Measurements from ENCODE around the gene SPATA9.

SPATA9 gene

DNA sequence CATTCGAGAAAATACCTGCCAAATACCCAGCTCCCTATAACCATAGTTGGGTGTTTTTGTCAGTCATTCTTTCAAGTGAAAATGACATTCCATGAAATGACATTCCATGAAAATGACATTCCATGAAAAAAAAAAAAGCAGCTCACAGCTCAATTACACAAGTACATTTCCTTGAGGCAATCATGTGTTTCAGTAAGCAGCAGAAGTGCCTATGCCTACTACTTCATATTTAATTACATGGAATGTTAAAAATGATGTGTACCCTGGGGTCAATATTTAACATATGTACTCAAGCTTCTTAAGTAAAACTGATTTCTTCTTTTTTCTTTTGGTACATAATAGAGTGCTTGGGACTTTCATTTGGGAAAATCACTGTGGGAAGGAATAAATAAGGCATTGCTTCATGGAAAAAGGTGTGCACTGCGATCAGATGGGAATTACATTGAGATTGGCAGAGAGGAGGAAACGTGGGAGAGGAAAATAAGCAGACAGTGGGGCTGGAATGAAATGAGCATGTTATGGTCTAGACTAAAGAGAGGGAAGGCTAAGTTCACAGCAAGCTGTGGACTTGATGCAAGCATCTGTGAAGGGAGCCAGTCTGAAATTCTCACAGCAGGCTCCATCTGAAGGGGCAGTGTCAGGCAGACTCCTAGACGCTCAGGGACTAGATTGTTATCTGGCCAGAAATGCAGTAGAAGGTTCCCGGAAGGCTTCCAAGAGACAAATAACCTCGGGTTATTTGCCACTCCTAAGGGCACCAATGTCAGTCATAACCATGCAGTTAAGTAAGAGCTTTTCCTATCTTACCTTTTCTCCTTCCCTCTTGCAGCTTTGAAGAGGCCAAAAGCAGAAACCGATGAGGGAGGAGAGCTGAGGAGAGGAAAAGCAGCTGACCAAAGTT is 15.2 kb upstream of the SPATA9 start:
- H3K27me3 ChIP-seq (ENCODE audit: control insufficient read depth, insufficient read depth, low read length): no peaks in the 10 kb centered on the region
- H3K36me3 ChIP-seq (ENCODE audit: control insufficient read depth, insufficient read depth, low read length): no peaks in the 10 kb centered on the region
- no peaks in the 10 kb centered on the region for H3K4me1 ChIP-seq (ENCODE audit: control insufficient read depth, insufficient read depth, low read length)
- no peak overlapping the region for H3K4me3 ChIP-seq (ENCODE audit: low read depth, low read length)
- H3K9ac ChIP-seq (ENCODE audit: low read depth, low read length): no peak overlapping the region
- no peaks in the 10 kb centered on the region for H3K9me3 ChIP-seq (ENCODE audit: control insufficient read depth, insufficient read depth, low read length)

DNA sequence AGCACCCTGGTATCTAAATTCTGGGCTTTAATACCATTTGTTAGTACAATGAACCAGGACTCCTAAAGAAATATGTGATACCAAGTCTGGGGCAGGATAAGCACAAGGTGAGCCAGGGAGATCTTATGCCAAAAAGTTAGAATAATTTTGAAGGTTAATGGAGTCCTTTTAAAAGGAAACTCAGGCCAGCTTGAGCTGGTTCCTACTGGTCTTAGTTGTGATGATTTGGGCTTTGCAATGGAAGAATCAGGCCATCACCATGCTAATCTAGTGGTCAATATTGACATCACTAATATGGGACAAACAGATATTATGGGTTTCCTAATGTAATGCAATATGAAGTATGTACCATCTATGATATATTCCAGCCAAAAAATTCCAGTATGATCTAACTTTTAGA is 7.5 kb upstream of the SPATA9 start:
- Histone ChIP-seq H3K36me3 (ENCODE audit: control insufficient read depth, insufficient read depth, low read length) (no peaks in the 10 kb centered on the region), H3K9me3 (ENCODE audit: control insufficient read depth, insufficient read depth, low read length) (no peaks in the 10 kb centered on the region), H3K9ac (ENCODE audit: low read depth, low read length) (no peak overlapping the region), H3K4me1 (ENCODE audit: control insufficient read depth, insufficient read depth, low read length) (no peaks in the 10 kb centered on the region), H3K27me3 (ENCODE audit: control insufficient read depth, insufficient read depth, low read length) (no peaks in the 10 kb centered on the region), H3K4me3 (ENCODE audit: low read depth, low read length) (no peak overlapping the region)

DNA sequence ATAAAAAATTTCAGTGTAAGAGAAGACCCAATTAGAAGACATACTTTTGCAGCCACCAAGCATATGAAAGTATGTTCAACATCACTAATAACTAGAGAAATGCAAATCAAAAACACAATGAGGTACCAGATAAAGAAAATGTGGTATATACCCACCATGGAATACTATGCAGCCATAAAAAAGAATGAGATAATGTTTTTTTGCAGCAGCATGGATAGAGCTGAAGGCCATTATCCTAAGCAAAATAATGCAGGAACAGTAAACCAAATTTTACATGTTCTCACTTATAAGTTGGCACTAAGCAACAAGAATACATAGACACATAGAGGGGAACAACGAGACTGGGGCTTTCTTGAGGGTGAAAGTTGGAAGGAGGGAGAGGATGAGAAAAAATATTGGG is 6.9 kb upstream of the SPATA9 start:
- H3K4me1 ChIP-seq (ENCODE audit: control insufficient read depth, insufficient read depth, low read length): no peaks in the 10 kb centered on the region

DNA sequence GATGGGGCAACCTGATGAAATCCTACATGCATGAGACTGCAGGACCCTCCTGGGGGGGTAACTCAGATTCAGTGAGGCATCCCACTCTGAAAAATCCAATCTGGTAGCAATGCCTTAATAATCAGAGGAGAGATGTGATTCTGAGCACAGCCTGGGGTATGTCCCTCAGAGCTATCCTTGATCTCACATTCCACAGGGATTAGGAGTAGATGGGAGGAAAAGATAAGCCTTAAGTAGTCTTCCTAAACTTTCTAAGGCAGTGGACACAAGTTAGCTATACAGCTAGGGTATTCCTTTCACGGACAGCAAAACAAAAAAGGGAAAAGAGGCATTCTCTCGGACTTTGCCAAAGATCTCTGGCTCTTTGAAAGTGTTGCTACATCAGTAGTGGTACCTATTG is 3.9 kb upstream of the SPATA9 start:
- Histone ChIP-seq H3K4me1 (ENCODE audit: control insufficient read depth, insufficient read depth, low read length) (no peaks in the 10 kb centered on the region), H3K36me3 (ENCODE audit: control insufficient read depth, insufficient read depth, low read length) (no peaks in the 10 kb centered on the region), H3K27me3 (ENCODE audit: control insufficient read depth, insufficient read depth, low read length) (no peaks in the 10 kb centered on the region), H3K9ac (ENCODE audit: low read depth, low read length) (no peak overlapping the region), H3K9me3 (ENCODE audit: control insufficient read depth, insufficient read depth, low read length) (no peaks in the 10 kb centered on the region), H3K4me3 (ENCODE audit: low read depth, low read length) (no peak overlapping the region)

More for the DNA sequence above, 6.9 kb upstream of the SPATA9 start:
- Histone ChIP-seq H3K36me3 (ENCODE audit: control insufficient read depth, insufficient read depth, low read length) (no peaks in the 10 kb centered on the region), H3K27me3 (ENCODE audit: control insufficient read depth, insufficient read depth, low read length) (no peaks in the 10 kb centered on the region), H3K4me3 (ENCODE audit: low read depth, low read length) (no peak overlapping the region), H3K9me3 (ENCODE audit: control insufficient read depth, insufficient read depth, low read length) (no peaks in the 10 kb centered on the region), H3K9ac (ENCODE audit: low read depth, low read length) (no peak overlapping the region)

DNA sequence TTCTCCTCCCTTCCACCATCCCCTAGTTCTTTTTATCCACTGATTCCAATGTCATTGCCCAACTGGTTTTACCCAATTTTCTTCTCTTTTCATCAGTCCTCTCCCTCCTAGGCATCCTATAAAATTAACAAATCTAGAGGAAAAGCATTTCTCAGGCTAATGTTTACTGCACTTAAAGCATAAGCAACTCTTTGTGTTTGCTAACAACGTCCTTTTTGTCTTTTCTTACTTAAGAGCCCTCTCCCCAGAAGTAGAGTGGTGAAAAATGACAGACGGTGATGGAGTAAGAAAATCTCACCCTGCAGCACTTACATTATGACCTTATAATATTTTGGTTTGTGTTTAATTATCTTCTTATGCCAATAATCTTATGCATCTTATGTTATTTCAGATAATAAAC is 1.6 kb upstream of the SPATA9 start:
- Histone ChIP-seq H3K4me3 (ENCODE audit: low read depth, low read length) (no peak overlapping the region), H3K9me3 (ENCODE audit: control insufficient read depth, insufficient read depth, low read length) (no peaks in the 10 kb centered on the region), H3K27me3 (ENCODE audit: control insufficient read depth, insufficient read depth, low read length) (no peaks in the 10 kb centered on the region), H3K9ac (ENCODE audit: low read depth, low read length) (no peak overlapping the region), H3K36me3 (ENCODE audit: control insufficient read depth, insufficient read depth, low read length) (no peaks in the 10 kb centered on the region), H3K4me1 (ENCODE audit: control insufficient read depth, insufficient read depth, low read length) (no peaks in the 10 kb centered on the region)

DNA sequence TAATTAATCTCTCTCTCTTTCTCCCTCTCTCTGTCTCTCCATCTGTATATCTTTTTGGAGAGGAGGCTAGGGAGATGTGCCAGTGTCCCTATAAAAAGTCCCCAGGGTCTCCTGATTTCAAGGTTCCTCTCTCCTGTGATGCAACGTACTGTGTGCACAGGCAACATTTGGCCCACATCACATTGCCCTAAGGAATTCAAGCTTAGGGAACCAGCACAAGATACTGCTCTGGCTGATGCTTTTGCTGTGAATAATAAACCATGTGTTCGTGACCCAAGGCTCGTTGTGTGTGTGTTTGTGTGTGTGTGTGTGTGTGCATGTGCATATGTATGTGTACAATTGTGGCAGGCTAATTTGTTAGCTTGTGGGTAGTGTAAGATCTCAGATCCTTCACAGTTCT is 9.7 kb downstream of the SPATA9 start:
- Histone ChIP-seq H3K27me3 (ENCODE audit: control insufficient read depth, insufficient read depth, low read length) (no peaks in the 10 kb centered on the region), H3K36me3 (ENCODE audit: control insufficient read depth, insufficient read depth, low read length) (no peaks in the 10 kb centered on the region), H3K4me1 (ENCODE audit: control insufficient read depth, insufficient read depth, low read length) (no peaks in the 10 kb centered on the region), H3K9ac (ENCODE audit: low read depth, low read length) (no peak overlapping the region), H3K4me3 (ENCODE audit: low read depth, low read length) (no peak overlapping the region), H3K9me3 (ENCODE audit: control insufficient read depth, insufficient read depth, low read length) (no peaks in the 10 kb centered on the region)

DNA sequence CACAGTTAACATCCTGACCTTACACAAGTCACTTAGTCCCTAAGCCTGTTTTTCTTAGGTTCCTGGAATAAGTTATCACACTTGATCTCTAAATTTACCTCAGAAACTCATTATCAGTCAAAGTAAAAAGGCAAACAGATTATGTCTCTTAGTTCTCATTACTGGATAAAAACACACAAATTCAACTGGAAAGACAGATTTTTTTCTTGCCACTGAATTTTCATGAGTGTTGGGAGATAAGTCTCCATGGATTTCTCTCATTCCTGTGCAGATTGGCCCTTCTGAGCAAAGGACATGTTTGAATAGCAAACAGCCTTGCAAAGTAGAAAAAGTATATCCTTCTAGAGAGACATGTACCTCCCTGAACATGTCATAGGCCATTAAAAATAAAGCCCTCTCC is 10.2 kb downstream of the SPATA9 start:
- Histone ChIP-seq H3K9me3 (ENCODE audit: control insufficient read depth, insufficient read depth, low read length) (no peaks in the 10 kb centered on the region), H3K36me3 (ENCODE audit: control insufficient read depth, insufficient read depth, low read length) (no peaks in the 10 kb centered on the region), H3K4me3 (ENCODE audit: low read depth, low read length) (no peak overlapping the region), H3K27me3 (ENCODE audit: control insufficient read depth, insufficient read depth, low read length) (no peaks in the 10 kb centered on the region), H3K4me1 (ENCODE audit: control insufficient read depth, insufficient read depth, low read length) (no peaks in the 10 kb centered on the region), H3K9ac (ENCODE audit: low read depth, low read length) (no peak overlapping the region)

DNA sequence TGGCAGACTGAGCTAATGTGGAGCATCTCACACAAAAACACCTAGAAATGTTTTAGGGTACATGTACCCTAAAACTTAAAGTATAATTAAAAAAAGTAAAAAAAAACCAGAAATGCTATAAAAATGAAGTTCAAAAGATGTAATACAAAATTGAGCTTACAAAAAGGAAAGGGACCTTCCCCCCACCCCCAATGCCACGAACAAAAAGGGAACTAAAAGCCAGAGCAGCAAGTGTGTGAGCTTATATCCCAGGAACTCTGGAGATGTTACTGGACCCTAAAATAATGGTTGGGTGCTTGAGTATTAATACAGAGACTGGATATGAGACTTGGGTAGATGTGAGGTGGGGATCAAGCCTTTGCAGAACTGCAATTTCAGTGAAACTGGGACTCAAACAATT is 11.0 kb downstream of the SPATA9 start:
- Histone ChIP-seq H3K4me3 (ENCODE audit: low read depth, low read length) (no peak overlapping the region), H3K9ac (ENCODE audit: low read depth, low read length) (no peak overlapping the region), H3K27me3 (ENCODE audit: control insufficient read depth, insufficient read depth, low read length) (no peaks in the 10 kb centered on the region), H3K4me1 (ENCODE audit: control insufficient read depth, insufficient read depth, low read length) (no peaks in the 10 kb centered on the region), H3K36me3 (ENCODE audit: control insufficient read depth, insufficient read depth, low read length) (no peaks in the 10 kb centered on the region), H3K9me3 (ENCODE audit: control insufficient read depth, insufficient read depth, low read length) (no peaks in the 10 kb centered on the region)

DNA sequence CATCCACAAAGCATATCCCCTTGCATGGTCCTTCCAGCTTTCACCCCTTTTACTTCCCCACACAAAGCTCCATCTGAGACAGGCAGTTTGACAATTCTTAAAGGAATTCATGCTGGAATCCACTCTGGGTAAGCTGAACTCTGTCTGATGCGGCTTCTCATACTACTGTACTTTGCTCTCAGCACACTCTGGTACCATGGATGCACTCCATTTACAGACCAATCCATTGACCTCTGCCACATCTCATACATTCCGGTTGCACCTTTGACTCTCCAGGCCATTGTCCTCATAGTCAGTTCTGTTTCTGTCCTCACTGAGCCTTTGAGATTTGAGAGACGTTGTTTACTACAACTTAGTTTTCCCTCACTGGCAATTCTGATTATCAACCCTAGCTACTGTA is 12.2 kb downstream of the SPATA9 start:
- H3K4me3 ChIP-seq (ENCODE audit: low read depth, low read length): no peak overlapping the region

DNA sequence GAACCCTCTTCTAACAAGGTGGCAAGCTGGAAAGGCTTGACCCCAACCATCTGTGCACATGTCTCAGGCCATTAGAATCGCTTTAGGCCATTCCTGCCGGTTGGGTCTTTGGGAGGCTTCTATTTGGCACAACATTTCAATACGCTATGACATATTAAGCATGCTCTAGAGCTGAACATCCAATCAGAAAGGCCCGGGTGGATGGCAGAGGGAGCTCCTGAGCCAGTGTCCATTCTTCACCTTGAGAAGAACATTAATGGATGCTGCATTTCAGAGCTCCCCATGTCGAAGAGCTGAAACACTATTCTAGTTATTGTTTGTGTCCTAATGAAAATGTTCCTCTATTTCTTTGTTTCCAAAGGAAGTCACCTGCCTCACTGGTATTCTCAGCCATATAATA is 12.8 kb downstream of the SPATA9 start:
- H3K36me3 ChIP-seq (ENCODE audit: control insufficient read depth, insufficient read depth, low read length): no peaks in the 10 kb centered on the region
- no peaks in the 10 kb centered on the region for H3K27me3 ChIP-seq (ENCODE audit: control insufficient read depth, insufficient read depth, low read length)
- no peaks in the 10 kb centered on the region for H3K9me3 ChIP-seq (ENCODE audit: control insufficient read depth, insufficient read depth, low read length)
- no peak overlapping the region for H3K4me3 ChIP-seq (ENCODE audit: low read depth, low read length)
- no peak overlapping the region for H3K9ac ChIP-seq (ENCODE audit: low read depth, low read length)
- no peaks in the 10 kb centered on the region for H3K4me1 ChIP-seq (ENCODE audit: control insufficient read depth, insufficient read depth, low read length)

More for the DNA sequence above, 12.2 kb downstream of the SPATA9 start:
- H3K9ac ChIP-seq (ENCODE audit: low read depth, low read length): no peak overlapping the region
- no peaks in the 10 kb centered on the region for H3K4me1 ChIP-seq (ENCODE audit: control insufficient read depth, insufficient read depth, low read length)
- H3K27me3 ChIP-seq (ENCODE audit: control insufficient read depth, insufficient read depth, low read length): no peaks in the 10 kb centered on the region
- no peaks in the 10 kb centered on the region for H3K9me3 ChIP-seq (ENCODE audit: control insufficient read depth, insufficient read depth, low read length)
- H3K36me3 ChIP-seq (ENCODE audit: control insufficient read depth, insufficient read depth, low read length): no peaks in the 10 kb centered on the region

DNA sequence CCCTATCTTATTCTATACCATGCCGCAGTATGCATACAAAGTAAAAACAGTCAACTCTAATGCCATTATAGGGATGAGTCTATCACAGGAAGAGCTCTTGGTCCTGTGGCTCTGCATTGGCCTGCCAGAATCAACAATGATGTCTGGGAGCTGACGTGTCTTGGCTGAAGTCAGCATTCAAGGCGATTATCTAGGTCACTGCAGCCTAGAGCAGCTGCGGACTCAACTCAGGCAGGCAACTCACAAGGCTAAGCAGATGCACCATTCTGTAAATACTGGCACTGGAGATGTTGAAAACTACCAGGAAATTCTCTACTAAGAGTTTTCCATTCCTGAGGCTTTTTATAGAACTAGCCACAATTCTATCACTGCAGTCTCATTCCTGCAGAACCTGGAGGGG is 13.3 kb downstream of the SPATA9 start:
- Histone ChIP-seq H3K27me3 (ENCODE audit: control insufficient read depth, insufficient read depth, low read length) (no peaks in the 10 kb centered on the region), H3K4me1 (ENCODE audit: control insufficient read depth, insufficient read depth, low read length) (no peaks in the 10 kb centered on the region), H3K36me3 (ENCODE audit: control insufficient read depth, insufficient read depth, low read length) (no peaks in the 10 kb centered on the region), H3K9me3 (ENCODE audit: control insufficient read depth, insufficient read depth, low read length) (no peaks in the 10 kb centered on the region), H3K9ac (ENCODE audit: low read depth, low read length) (no peak overlapping the region), H3K4me3 (ENCODE audit: low read depth, low read length) (no peak overlapping the region)

DNA sequence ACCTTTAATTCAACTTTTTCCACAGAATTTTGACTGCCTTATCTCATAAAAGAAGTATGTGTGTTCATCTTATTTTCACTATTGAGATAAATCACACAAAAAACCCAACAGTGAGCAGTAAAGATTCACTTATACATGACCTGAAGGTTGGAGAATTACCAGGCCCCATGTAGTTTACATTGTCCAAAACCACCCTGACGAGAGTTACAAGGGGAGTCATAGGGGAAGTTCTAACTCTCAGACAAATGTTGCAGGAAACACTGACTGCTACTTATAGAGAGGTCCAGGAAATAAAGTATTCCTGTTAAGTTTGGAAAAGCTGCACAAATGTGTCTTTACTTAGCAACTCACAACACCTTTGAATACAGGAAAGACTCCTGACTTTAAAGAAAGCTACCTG is 14.1 kb downstream of the SPATA9 start:
- no peaks in the 10 kb centered on the region for H3K4me1 ChIP-seq (ENCODE audit: control insufficient read depth, insufficient read depth, low read length)
- H3K36me3 ChIP-seq (ENCODE audit: control insufficient read depth, insufficient read depth, low read length): no peaks in the 10 kb centered on the region
- no peaks in the 10 kb centered on the region for H3K9me3 ChIP-seq (ENCODE audit: control insufficient read depth, insufficient read depth, low read length)
- no peaks in the 10 kb centered on the region for H3K27me3 ChIP-seq (ENCODE audit: control insufficient read depth, insufficient read depth, low read length)
- no peak overlapping the region for H3K4me3 ChIP-seq (ENCODE audit: low read depth, low read length)
- H3K9ac ChIP-seq (ENCODE audit: low read depth, low read length): no peak overlapping the region

Data from iPS-15b (cell line).